HepG2 (cell line): ENCODE data around the gene SFXN5. TPM values are rescaled to one million over a fixed set of nuclear protein-coding genes. Genes with fewer than 3 reads are reported as not detected.

Source experiments
- ATAC-seq: fragments of 200-7000 bp; cut with Tn5 transposase; 3 replicates; pipeline ENCODE4 v1.9.1; 2020; ENCODE audit warnings: mild to moderate bottlenecking, moderate library complexity
- BruUV-seq: library from RNA; stranded (reverse); fragments of 400-500 nt; replicated peaks from 2 replicates; lab custom pipeline; 2021; lab: Mats Ljungman, UMichigan
- CTCF ChIA-PET: fragments of 300-600 bp; formaldehyde crosslinking; extraction: SDS; loops from one replicate; lab custom pipeline; 2021; ENCODE audit warnings: low total read pairs, inconsistent platforms, low intra/inter-chr PET ratio; lab: Yijun Ruan, JAX
- POLR2A ChIA-PET: fragments of 350-600 bp; sonication (Branson Sonifier 250); formaldehyde crosslinking; loops from one replicate; lab custom pipeline; 2020; ENCODE audit warnings: antibody characterized with exemption, inconsistent platforms; lab: Yijun Ruan, JAX
- DNase-seq: peaks from one replicate; pipeline ENCODE4 v3.0.0-alpha.2; 2015; ENCODE audit warnings: low spot score
- FAIRE-seq: peaks from 3 replicates; lab custom pipeline; 2011; peaks lifted over from hg19 to GRCh38; lab: Jason Lieb, UNC
- H2AFZ ChIP-seq: one replicate; pipeline ENCODE4 v1.6.1; 2011; ENCODE audit warnings: low read length, inconsistent platforms
- H3K27ac ChIP-seq: fragments of 300-600 bp; 3 replicates; pipeline ENCODE4 v1.8.0; 2011; ENCODE audit warnings: mixed run types, mild to moderate bottlenecking, mixed read lengths, low read length, inconsistent platforms; ENCODE audit not compliant: insufficient read depth; ENCODE audit errors: extremely low read length
- H3K27me3 ChIP-seq, 2 experiments: fragments of 200-600 bp in 1 of 2; 2 replicates in 1 of 2; 3 replicates in 1 of 2; pipeline versions ENCODE4 v1.6.0 to v1.8.0; 2011; ENCODE audit warnings: low read length in 2 of 2, mild to moderate bottlenecking in 2 of 2, moderate library complexity in 2 of 2, inconsistent platforms in 1 of 2; ENCODE audit not compliant: insufficient read depth in 2 of 2, control insufficient read depth in 1 of 2
- H3K36me3 ChIP-seq, 2 experiments: fragments of 200-600 bp in 1 of 2; replicated peaks in 1 of 2; 2 replicates in 1 of 2; 3 replicates in 1 of 2; pipeline versions ENCODE4 v1.5.1 to v1.8.0; 2011; ENCODE audit warnings: low read length in 2 of 2, inconsistent platforms in 1 of 2; ENCODE audit not compliant: insufficient read depth in 2 of 2, control insufficient read depth in 1 of 2
- H3K4me1 ChIP-seq: 2 replicates; pipeline ENCODE4 v1.5.1; 2012; ENCODE audit warnings: low read length, inconsistent platforms; ENCODE audit not compliant: insufficient read depth
- H3K4me2 ChIP-seq: 2 replicates; pipeline ENCODE4 v1.6.0; 2011; ENCODE audit warnings: low read depth, low read length, inconsistent platforms
- H3K4me3 ChIP-seq, 3 experiments: fragments of 200-600 bp in 1 of 3; sonication (generic), shearing (Covaris generic) in 1 of 3; replicated peaks in 1 of 3; 2 replicates each; pipeline ENCODE4 v1.5.1; 2011 to 2016; ENCODE audit warnings: low read length in 3 of 3, inconsistent platforms in 2 of 3, low read depth in 2 of 3, mild to moderate bottlenecking in 2 of 3, control low read depth in 1 of 3, mixed read lengths in 1 of 3; ENCODE audit not compliant: insufficient read depth in 1 of 3
- H3K79me2 ChIP-seq: one replicate; pipeline ENCODE4 v1.6.1; 2011; ENCODE audit warnings: low read length, inconsistent platforms; ENCODE audit not compliant: insufficient read depth
- H3K9ac ChIP-seq: 2 replicates; pipeline ENCODE4 v1.6.0; 2011; ENCODE audit warnings: mild to moderate bottlenecking, low read depth, low read length, inconsistent platforms; ENCODE audit not compliant: insufficient read depth
- H3K9me3 ChIP-seq: 2 replicates; pipeline ENCODE4 v1.5.1; 2012; ENCODE audit warnings: mild to moderate bottlenecking, low read length
- H4K20me1 ChIP-seq: 2 replicates; pipeline ENCODE4 v1.6.0; 2011; ENCODE audit warnings: inconsistent platforms, mild to moderate bottlenecking, low read length, moderate library complexity; ENCODE audit not compliant: insufficient read depth
- BATF2 ChIP-seq: sonication (generic); formaldehyde crosslinking; IDR thresholded peaks from 2 replicates; pipeline ENCODE4 v1.8.0; 2022; ENCODE audit warnings: mild to moderate bottlenecking, missing genetic modification reagents, moderate library complexity
- KDM6A ChIP-seq: IDR thresholded peaks from 2 replicates; pipeline ENCODE4 v1.6.1; 2016; ENCODE audit warnings: low read depth
- MAZ ChIP-seq, 2 experiments: sonication (generic) in 1 of 2; formaldehyde crosslinking in 1 of 2; IDR thresholded peaks; 2 replicates each; pipeline versions ENCODE4 v1.5.0 to v1.6.1; 2012 to 2020; ENCODE audit warnings: low read depth in 2 of 2, mild to moderate bottlenecking in 2 of 2, borderline replicate concordance in 1 of 2, improper control_type of control experiment in 1 of 2, low read length in 1 of 2, missing genetic modification reagents in 1 of 2, moderate library complexity in 1 of 2
- NCOA2 ChIP-seq: sonication (generic); formaldehyde crosslinking; IDR thresholded peaks from 2 replicates; pipeline ENCODE4 v1.8.0; 2022; ENCODE audit warnings: inconsistent platforms
- NFAT5 ChIP-seq: sonication (generic); formaldehyde crosslinking; IDR thresholded peaks from 2 replicates; pipeline ENCODE4 v1.4.0; 2020; ENCODE audit warnings: missing genetic modification reagents
- PCBP2 ChIP-seq: fragments of 200-400 bp; formaldehyde crosslinking; optimal IDR thresholded peaks from 2 replicates; pipeline ENCODE3; 2018; ENCODE audit warnings: low read length, low read depth; ENCODE audit not compliant: poor library complexity, severe bottlenecking
- RFXANK ChIP-seq: IDR thresholded peaks from 2 replicates; pipeline ENCODE4 v1.6.1; 2016
- TBL1XR1 ChIP-seq: fragments of 150-350 bp; IDR thresholded peaks from 2 replicates; pipeline ENCODE4 v1.6.1; 2014; ENCODE audit warnings: borderline replicate concordance, low read length; ENCODE audit not compliant: partially characterized antibody
- ZNF570 ChIP-seq: sonication (generic); formaldehyde crosslinking; IDR thresholded peaks from 2 replicates; pipeline ENCODE4 v1.4.0; 2020; ENCODE audit warnings: mild to moderate bottlenecking, missing genetic modification reagents, borderline replicate concordance
- ZNF839 ChIP-seq: sonication (generic); formaldehyde crosslinking; IDR thresholded peaks from 2 replicates; pipeline ENCODE4 v1.4.0; 2020; ENCODE audit warnings: missing genetic modification reagents, mild to moderate bottlenecking, borderline replicate concordance
- WGBS: methylation state at CpG from one replicate; pipeline ENCODE4 v1.1.6; 2017; ENCODE audit warnings: low lambda C conversion rate; 5-methylcytosine and 5-hydroxymethylcytosine counted together
- in situ Hi-C: cut with HindIII; loops from 2 replicates; pipeline ENCODE4 v1.10.0; 2017; ENCODE audit warnings: low pct_unique_long_range_greater_than_20kb; ENCODE audit not compliant: extremely low pct_ligation_motif_present
- intact Hi-C: fragments of 100-400 bp; cut with micrococcal nuclease; formaldehyde crosslinking; loops from one replicate; pipeline ENCODE4 v1.10.0; 2022; ENCODE audit not compliant: unreplicated experiment
- polyA plus RNA-seq, 8 experiments: library from polyadenylated mRNA; depleted of rRNA in 3 of 8; stranded (reverse) in 7 of 8; unstranded in 1 of 8; fragments of >200 nt; fragmentation: Illumina TruSeq in 4 of 8; extraction: Trizol in 4 of 8; gene quantifications; 2 replicates each; pipeline versions ENCODE4 v1.2.1 to v1.2.3, GENCODE V29; 2011 to 2016; ENCODE audit warnings: low read depth in 4 of 8, missing spikeins in 1 of 8, mixed read lengths in 1 of 8; ENCODE audit not compliant: insufficient read depth in 1 of 8
- total RNA-seq, 5 experiments: library from RNA; depleted of rRNA; stranded (reverse); fragments of >200 nt; fragmentation: Illumina TruSeq; extraction: Trizol; gene quantifications; 2 replicates each; pipeline ENCODE4 v1.2.3, GENCODE V29; 2016; ENCODE audit warnings: low read depth in 1 of 5

Gene SFXN5
- total and polyA plus RNA-seq, 2 of the 13 experiments (the other 11 are each of a cell fraction or from before 2014, with no cell fraction given) = 34.9 to 37.4 TPM

DNA sequence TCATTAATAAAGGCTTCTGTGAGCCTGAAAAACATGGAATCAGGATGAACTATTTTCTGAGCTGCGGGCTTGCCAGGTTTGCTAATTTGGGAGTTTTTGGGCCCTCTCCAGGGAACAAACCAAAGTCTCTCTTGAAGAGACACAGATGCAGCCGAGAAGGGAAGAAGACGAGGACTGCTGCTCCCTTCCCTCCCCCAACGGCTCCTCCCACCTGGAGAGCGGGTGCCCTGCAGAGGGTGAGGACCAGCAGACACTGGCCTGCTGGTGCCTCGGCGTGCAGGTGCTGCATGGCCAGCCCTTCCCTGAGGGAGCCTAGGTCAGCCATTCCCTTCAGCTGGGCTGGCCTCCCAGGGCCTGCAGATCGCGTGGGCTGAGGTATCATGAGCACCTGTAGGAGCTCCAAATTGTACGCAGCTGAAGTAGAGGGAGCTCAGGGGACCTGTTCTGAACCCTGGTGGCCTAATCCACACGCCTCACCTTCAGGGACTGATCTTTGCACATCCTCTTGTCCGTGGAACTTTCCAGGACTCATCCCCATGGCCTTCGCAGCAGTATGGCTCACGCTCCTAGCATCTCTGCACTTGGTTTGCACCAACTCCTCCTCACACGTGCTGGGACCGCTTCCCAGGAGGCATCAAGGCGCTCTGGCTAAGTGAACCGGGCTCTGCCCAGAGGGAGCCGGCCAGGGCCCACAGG lies 134.7 kb downstream of the SFXN5 start:
- POLR2A ChIA-PET = no interaction called here
- DNase-seq (no peak), FAIRE-seq (no peak), ATAC-seq (no peak; the same call in none of the 3 replicates)
- Histone ChIP-seq H3K27me3 (no peaks in the 10 kb centered on the region; a peak in 1 of 5 replicates), H4K20me1 (peaks cover 4% of the 10 kb centered on the region; the same call in 1 of the 2 replicates), H3K4me3 (no peak overlapping the region), H3K27ac (no peak overlapping the region), H3K9me3 (no peaks in the 10 kb centered on the region), H3K36me3 (no peaks in the 10 kb centered on the region), H2AFZ (no peak overlapping the region), H3K4me1 (peaks cover 9% of the 10 kb centered on the region; the same call in 1 of the 2 replicates), H3K4me2 (no peak overlapping the region), H3K79me2 (no peaks in the 10 kb centered on the region), H3K9ac (no peak overlapping the region)
- WGBS = 69% methylated on average over 17 of the region's 19 CpGs
- CTCF ChIA-PET = interaction anchor here (4.9 kb wide), 1 partner anchor 43 kb away, joined by 67 read pairs; no protein-coding TSS in a partner anchor
- TF ChIP-seq KDM6A (no peak), BATF2 (CRISPR knock-in tag) (0 out of 2 replicates have a peak, but pooled peaks have one; percentile 24), MAZ (IDR thresholded peaks at IDR 0.05; ENCODE audit: borderline replicate concordance, low read depth, low read length) (no peak), MAZ (CRISPR knock-in tag; IDR thresholded peaks at IDR 0.05; ENCODE audit: low read depth) (no peak), PCBP2 (no peak)
- in situ Hi-C loops = loop anchor here (5.0 kb wide), 1 partner anchor 45 kb away; no protein-coding TSS in a partner anchor
- BruUV-seq = no TSS peak
- intact Hi-C loops = no loop called here

DNA sequence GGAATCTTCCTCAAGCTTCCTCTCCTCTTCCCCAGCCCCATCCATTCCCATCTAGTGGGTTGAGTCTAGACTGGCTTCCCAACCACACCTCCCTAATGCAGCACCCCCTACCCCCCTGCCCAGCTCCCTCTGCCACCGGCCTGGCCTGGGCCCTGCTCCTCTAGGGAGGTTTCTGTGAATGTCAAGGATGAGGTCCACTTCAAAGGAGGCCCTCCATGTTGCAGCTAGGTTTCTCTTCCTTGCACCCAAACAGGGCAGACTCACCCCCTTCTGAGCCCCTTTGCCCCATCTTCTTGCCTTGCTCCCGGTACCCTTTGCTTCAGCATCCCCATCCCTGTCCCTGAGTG lies 135.9 kb downstream of the SFXN5 start:
- no peak overlapping the region for H3K4me2 ChIP-seq
- no peak overlapping the region for H3K27ac ChIP-seq
- H3K9me3 ChIP-seq = no peaks in the 10 kb centered on the region
- no peak for TF ChIP-seq NFAT5
- TF ChIP-seq ZNF839 (CRISPR knock-in tag) = 0 out of 2 replicates have a peak, but pooled peaks have one; percentile 27
- TF ChIP-seq NCOA2 (CRISPR knock-in tag) = no peak
- TF ChIP-seq ZNF570 (CRISPR knock-in tag) = no peak
- no peak for TF ChIP-seq TBL1XR1
- no peak for TF ChIP-seq RFXANK (CRISPR knock-in tag)
- peaks cover 0 to 5% of the 10 kb centered on the region in 2 experiments; a peak in 2 of 5 replicates for H3K27me3 ChIP-seq
- no peak overlapping the region for H3K9ac ChIP-seq
- intact Hi-C loops = loop anchor here (1.0 kb wide), 1 partner anchor 42 kb away; no protein-coding TSS in a partner anchor
- ChIA-PET POLR2A (interaction anchor here (1.2 kb wide), 1 partner anchor 17 kb away, joined by 4 read pairs; no protein-coding TSS in a partner anchor), CTCF (interaction anchor here (0.9 to 4.9 kb wide), 2 partner anchors 41 to 46 kb away, joined by 3 to 67 read pairs; no protein-coding TSS in a partner anchor)
- in situ Hi-C loops = loop anchor here (5.0 kb wide), 1 partner anchor 43 kb away; no protein-coding TSS in a partner anchor
- no peak for FAIRE-seq
- 94% methylated on average over 2 of the region's 2 CpGs for WGBS
- no peak for DNase-seq
- H3K4me3 ChIP-seq = no peak overlapping the region
- no peaks in the 10 kb centered on the region for H3K36me3 ChIP-seq
- no peak for ATAC-seq
- H2AFZ ChIP-seq = no peak overlapping the region
- no TSS peak for BruUV-seq
- no peaks in the 10 kb centered on the region for H3K79me2 ChIP-seq
- no peaks in the 10 kb centered on the region; the same call in 1 of the 2 replicates for H4K20me1 ChIP-seq
- peaks cover 9% of the 10 kb centered on the region; the same call in 1 of the 2 replicates for H3K4me1 ChIP-seq
